Ovary (tissue), 3 donors: Measurements from ENCODE around the gene TUBB3.

ENCODE experiments used
- CTCF ChIP-seq, 3 donors: fragments of 450-650 bp in 2 of 3; fragments of 200-600 bp in 1 of 3; IDR thresholded peaks; one replicate each; pipeline versions ENCODE4 v1.5.1 to v1.8.0; 2016 to 2022; ENCODE audit warnings: antibody characterized with exemption in 3 of 3, mild to moderate bottlenecking in 1 of 3
- EP300 ChIP-seq: sonication (generic); formaldehyde crosslinking; IDR thresholded peaks from one replicate; pipeline ENCODE4 v1.6.1; 2017; ENCODE audit warnings: antibody characterized with exemption
- donor health status: DM: no; HTN: no; CAD: no.

DNA sequence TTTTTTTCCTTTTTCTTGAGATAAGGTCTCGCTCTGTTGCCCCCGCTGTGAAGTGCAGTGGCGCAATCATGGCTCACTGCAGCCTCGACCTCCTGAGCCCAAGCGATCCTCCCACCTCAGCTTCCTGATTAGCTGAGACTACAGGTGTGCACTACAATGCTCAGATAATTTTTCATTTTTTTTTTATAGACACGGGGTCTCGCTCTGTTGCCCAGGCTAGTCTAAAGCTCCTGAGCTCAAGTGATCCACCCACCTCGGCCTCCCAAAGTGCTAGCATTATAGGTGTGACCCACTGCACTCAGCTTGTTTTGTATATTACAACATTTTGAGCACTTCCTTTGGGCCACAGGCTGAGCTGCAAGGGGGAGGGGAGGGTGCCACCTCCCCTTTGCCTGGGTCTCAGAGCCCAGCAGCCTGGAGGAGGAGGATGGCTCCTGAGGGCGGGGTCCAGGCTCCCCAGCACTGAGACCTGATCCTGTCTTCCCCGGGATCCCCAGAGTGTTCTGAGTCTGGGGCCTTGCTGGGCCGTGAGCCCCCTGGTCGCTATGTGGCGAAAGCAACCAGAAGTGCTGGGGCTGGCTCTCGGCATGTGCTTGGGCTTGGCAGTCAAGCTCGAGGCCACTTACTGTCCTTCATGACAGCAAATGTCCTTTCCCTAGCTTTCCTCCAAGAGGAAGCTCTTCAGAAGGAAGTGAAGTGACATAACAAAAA, 33.5 kb downstream of the TUBB3 start:
- TF ChIP-seq CTCF (IDR thresholded peaks at IDR 0.05) (no peak), EP300 (no peak)
